ENCODE measurements around the gene ECHDC3.

- TF ChIP-seq POLR2AphosphoS5 (IDR thresholded peaks at IDR 0.05), result no peak
- no peak for TF ChIP-seq CTCF (IDR thresholded peaks at IDR 0.05)
- TF ChIP-seq EP300 (IDR thresholded peaks at IDR 0.05), result no peak
Measured at GRCh38 chr10:11789306-11789705, 47.1 kb downstream of the ECHDC3 start.

Data from suprapubic skin (tissue), 4 donors.